MM.1S (cell line): ENCODE measurements around the gene IL19.

ENCODE experiments used
- CTCF ChIP-seq: fragments of 300-600 bp; sonication (generic); IDR thresholded peaks from 2 replicates; pipeline ENCODE4 v1.5.1; 2016; ENCODE audit warnings: antibody characterized with exemption, low read length, mixed read lengths
- EZH2 ChIP-seq: fragments of 300-600 bp; sonication (generic); optimal IDR thresholded peaks from 2 replicates; pipeline ENCODE3; 2017; ENCODE audit warnings: low read depth, mild to moderate bottlenecking, antibody characterized with exemption, low read length, mixed read lengths
- EZH2phosphoT487 ChIP-seq: fragments of 300-600 bp; sonication (generic); IDR thresholded peaks from 2 replicates; pipeline ENCODE4 v1.6.1; 2018; ENCODE audit warnings: antibody characterized with exemption, low read length

GRCh38 chr1:206785182-206785765, 14.7 kb downstream of the IL19 start:
- no peak for TF ChIP-seq CTCF
- no peak for TF ChIP-seq EZH2phosphoT487
- TF ChIP-seq EZH2 = no peak
